Measurements from ENCODE around the gene AOPEP. TPM values are rescaled to one million over a fixed set of nuclear protein-coding genes. Genes with fewer than 3 reads are reported as not detected.

The AOPEP gene
- total RNA-seq, 2 experiments from 2014 or later, result 6.9 to 7.0 TPM

DNA sequence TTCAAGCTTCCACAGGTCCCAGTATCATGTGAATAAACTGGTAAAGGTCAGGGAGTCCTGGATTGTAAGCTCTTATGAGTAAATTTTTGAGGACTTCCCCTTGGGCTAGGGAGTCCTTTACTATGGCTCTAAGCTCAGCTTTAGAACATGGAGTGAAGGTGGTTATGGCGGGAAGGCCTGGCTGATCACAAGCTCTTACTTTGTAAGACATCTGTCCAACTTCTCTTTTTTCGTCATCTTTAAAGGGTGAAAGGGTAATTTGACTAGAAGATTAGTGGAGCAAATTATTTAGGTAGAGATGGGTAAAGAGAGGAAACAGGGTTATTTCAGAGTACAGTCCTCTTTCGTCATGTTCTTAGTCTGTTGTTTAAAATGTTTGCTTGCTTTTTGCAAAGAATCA lies 155.4 kb downstream of the AOPEP start:
- intact Hi-C loops (cut with DNase I, micrococcal nuclease), result no loop called here
- TF ChIP-seq, protein P1, sequence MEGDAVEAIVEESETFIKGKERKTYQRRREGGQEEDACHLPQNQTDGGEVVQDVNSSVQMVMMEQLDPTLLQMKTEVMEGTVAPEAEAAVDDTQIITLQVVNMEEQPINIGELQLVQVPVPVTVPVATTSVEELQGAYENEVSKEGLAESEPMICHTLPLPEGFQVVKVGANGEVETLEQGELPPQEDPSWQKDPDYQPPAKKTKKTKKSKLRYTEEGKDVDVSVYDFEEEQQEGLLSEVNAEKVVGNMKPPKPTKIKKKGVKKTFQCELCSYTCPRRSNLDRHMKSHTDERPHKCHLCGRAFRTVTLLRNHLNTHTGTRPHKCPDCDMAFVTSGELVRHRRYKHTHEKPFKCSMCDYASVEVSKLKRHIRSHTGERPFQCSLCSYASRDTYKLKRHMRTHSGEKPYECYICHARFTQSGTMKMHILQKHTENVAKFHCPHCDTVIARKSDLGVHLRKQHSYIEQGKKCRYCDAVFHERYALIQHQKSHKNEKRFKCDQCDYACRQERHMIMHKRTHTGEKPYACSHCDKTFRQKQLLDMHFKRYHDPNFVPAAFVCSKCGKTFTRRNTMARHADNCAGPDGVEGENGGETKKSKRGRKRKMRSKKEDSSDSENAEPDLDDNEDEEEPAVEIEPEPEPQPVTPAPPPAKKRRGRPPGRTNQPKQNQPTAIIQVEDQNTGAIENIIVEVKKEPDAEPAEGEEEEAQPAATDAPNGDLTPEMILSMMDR (IDR thresholded peaks at IDR 0.05), result no peak
- Mint-ChIP-seq H3K4me1 (ENCODE audit: low read depth) (peaks cover 12% of the 10 kb centered on the region), H3K27ac (no peak overlapping the region), H3K9me3 (no peaks in the 10 kb centered on the region), H3K27me3 (no peaks in the 10 kb centered on the region), H3K36me3 (ENCODE audit: low read depth) (no peaks in the 10 kb centered on the region), H3K4me3 (no peak overlapping the region)
- ATAC-seq (ENCODE audit: poor library complexity), result no peak
- Histone ChIP-seq H3K36me3 (ENCODE audit: insufficient read depth, low read length) (peaks cover 2% of the 10 kb centered on the region), H3K4me1 (ENCODE audit: insufficient read depth, low read length) (peaks cover 7% of the 10 kb centered on the region), H3K9me3 (ENCODE audit: control insufficient read depth in 1 of 2, insufficient read depth in 1 of 2, low read length in 2 of 2) (no peaks in the 10 kb centered on the region), H3K27ac (ENCODE audit: low read depth in 1 of 2, low read length in 2 of 2) (no peak overlapping the region), H3K27me3 (ENCODE audit: control insufficient read depth in 1 of 2, insufficient read depth in 2 of 2, low read length in 2 of 2) (no peaks in the 10 kb centered on the region), H3K4me3 (ENCODE audit: low read length) (no peak overlapping the region)
- no peak for DNase-seq
- ChIA-PET POLR2A (no interaction called here), CTCF (no interaction called here)

DNA sequence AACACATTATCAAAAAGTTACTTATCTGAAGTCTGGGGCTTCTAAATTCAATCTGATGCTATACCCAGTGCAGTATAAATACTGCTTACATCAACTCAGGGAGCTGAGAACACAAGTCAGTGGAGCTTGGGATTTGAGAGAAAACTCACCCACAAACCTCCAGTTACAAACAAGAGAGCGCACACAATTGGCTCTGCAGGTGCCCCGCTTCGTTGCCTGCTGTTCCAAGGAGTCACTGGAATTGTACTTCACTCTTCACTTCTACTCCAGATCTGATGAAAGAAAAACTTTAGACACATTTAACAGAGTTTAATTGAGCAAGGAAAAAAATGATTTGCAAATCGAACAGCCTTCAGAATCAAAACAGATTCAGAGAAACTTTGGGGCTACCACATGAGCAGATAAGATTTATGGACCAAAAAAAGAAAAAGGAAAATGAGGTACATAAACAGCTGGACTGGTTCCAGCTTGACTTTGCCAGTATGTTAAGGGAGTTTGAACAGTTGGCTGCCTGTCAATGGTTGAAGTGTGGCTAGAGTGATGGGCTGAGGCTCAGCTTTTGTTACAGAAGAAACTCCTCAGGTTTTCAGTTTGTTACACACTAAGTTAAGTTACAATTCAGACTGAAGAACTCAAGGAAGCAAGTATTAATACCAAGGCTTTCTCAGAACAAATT lies 156.6 kb downstream of the AOPEP start:
- H3K36me3 ChIP-seq (ENCODE audit: insufficient read depth, low read length), result peaks cover 2% of the 10 kb centered on the region
- no peaks in the 10 kb centered on the region for H3K9me3 ChIP-seq (ENCODE audit: control insufficient read depth in 1 of 2, insufficient read depth in 1 of 2, low read length in 2 of 2)
- H3K9me3 Mint-ChIP-seq, result no peaks in the 10 kb centered on the region
- TF ChIP-seq, protein P1 (IDR thresholded peaks at IDR 0.05), result no peak
- CTCF ChIA-PET, result no interaction called here
- peaks cover 12% of the 10 kb centered on the region for H3K4me1 Mint-ChIP-seq (ENCODE audit: low read depth)
- ATAC-seq (ENCODE audit: poor library complexity) (no peak), DNase-seq (no peak)
- H3K27me3 Mint-ChIP-seq, result no peaks in the 10 kb centered on the region
- intact Hi-C loops (cut with DNase I, micrococcal nuclease), result no loop called here
- H3K4me3 Mint-ChIP-seq, result no peak overlapping the region
- H3K36me3 Mint-ChIP-seq (ENCODE audit: low read depth), result no peaks in the 10 kb centered on the region
- H3K27ac Mint-ChIP-seq, result no peak overlapping the region
- no peaks in the 10 kb centered on the region for H3K27me3 ChIP-seq (ENCODE audit: control insufficient read depth in 1 of 2, insufficient read depth in 2 of 2, low read length in 2 of 2)
- POLR2A ChIA-PET, result no interaction called here
- no peak overlapping the region for H3K27ac ChIP-seq (ENCODE audit: low read depth in 1 of 2, low read length in 2 of 2)
- peaks cover 7% of the 10 kb centered on the region for H3K4me1 ChIP-seq (ENCODE audit: insufficient read depth, low read length)
- no peak overlapping the region for H3K4me3 ChIP-seq (ENCODE audit: low read length)

DNA sequence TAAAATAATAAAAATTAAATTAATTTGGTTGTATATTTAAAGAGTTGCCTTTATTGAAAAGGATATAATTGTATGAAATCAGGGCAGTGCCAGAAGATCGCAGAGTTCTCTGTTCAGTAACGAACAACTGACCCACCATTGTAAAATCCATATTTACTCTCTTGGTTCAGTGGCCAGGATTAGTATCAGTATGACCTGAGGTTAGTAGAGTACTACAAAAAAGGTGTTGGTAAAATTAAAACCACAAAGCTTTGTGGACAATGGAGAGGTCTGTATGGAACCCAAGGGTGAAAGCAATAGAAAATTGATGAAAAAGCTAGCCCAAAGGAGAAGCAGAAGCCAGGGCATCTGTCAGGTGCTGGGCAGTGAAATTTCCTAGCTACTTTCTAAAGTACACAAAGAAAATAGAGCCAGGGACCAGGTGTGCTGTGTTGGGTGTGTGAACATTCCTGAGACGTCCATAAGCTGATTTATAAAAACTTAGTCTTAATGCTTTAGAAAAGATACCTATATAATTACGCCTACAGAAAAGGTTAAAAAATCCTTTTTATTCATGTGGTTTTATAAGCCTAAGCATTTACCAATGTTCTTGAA lies 159.5 kb downstream of the AOPEP start:
- H3K4me3 Mint-ChIP-seq, result no peak overlapping the region
- peaks cover 20% of the 10 kb centered on the region for H3K36me3 Mint-ChIP-seq (ENCODE audit: low read depth)
- peaks cover 0 to 3% of the 10 kb centered on the region in 2 experiments for H3K9me3 ChIP-seq (ENCODE audit: control insufficient read depth in 1 of 2, insufficient read depth in 1 of 2, low read length in 2 of 2)
- H3K27me3 Mint-ChIP-seq, result no peaks in the 10 kb centered on the region
- intact Hi-C loops (cut with DNase I, micrococcal nuclease), result no loop called here
- no peaks in the 10 kb centered on the region for H3K27me3 ChIP-seq (ENCODE audit: control insufficient read depth in 1 of 2, insufficient read depth in 2 of 2, low read length in 2 of 2)
- no peak overlapping the region for H3K27ac ChIP-seq (ENCODE audit: low read depth in 1 of 2, low read length in 2 of 2)
- ChIA-PET POLR2A (no interaction called here), CTCF (interaction anchor here (0.6 kb wide), 1 partner anchor 282 kb away, joined by 3 read pairs; no protein-coding TSS in a partner anchor)
- H3K36me3 ChIP-seq (ENCODE audit: insufficient read depth, low read length), result no peaks in the 10 kb centered on the region
- DNase-seq (no peak), ATAC-seq (ENCODE audit: poor library complexity) (no peak)
- TF ChIP-seq, protein P1 (IDR thresholded peaks at IDR 0.05), result no peak
- no peaks in the 10 kb centered on the region for H3K4me1 ChIP-seq (ENCODE audit: insufficient read depth, low read length)
- peaks cover 3% of the 10 kb centered on the region for H3K9me3 Mint-ChIP-seq
- H3K4me3 ChIP-seq (ENCODE audit: low read length), result no peak overlapping the region
- no peak overlapping the region for H3K27ac Mint-ChIP-seq
- H3K4me1 Mint-ChIP-seq (ENCODE audit: low read depth), result no peaks in the 10 kb centered on the region

All from CD4-positive, alpha-beta T cell (primary cell).